ENCODE data around the gene ACOXL. TPM values are rescaled to one million over a fixed set of nuclear protein-coding genes. Genes with fewer than 3 reads are reported as not detected.

ACOXL gene
- total and polyA plus RNA-seq, 9 donors: 0.17 to 0.31 (median 0.23) TPM; not detected in 4

GRCh38 chr2:110875384-110875725, 143.0 kb downstream of the ACOXL start:
- Histone ChIP-seq H3K4me1 (ENCODE audit: insufficient read depth) (no peaks in the 10 kb centered on the region), H3K27ac (no peak overlapping the region), H3K27me3 (no peaks in the 10 kb centered on the region), H3K36me3 (no peaks in the 10 kb centered on the region), H3K9me3 (no peaks in the 10 kb centered on the region), H3K4me3 (no peak overlapping the region)
- TF ChIP-seq CTCF (IDR thresholded peaks at IDR 0.05) (no peak), POLR2A (IDR thresholded peaks at IDR 0.05) (no peak), EP300 (IDR thresholded peaks at IDR 0.05) (no peak)
- intact Hi-C loops (cut with DNase I): no loop called here
- DNase-seq: no peak
- WGBS, 3 donors: 92 to 96% (median 96%) methylated on average over 6 of the region's 6 CpGs

GRCh38 chr2:110876167-110876999, 144.0 kb downstream of the ACOXL start:
- H3K4me3 ChIP-seq: no peak overlapping the region
- no peak overlapping the region for H3K27ac ChIP-seq
- no peaks in the 10 kb centered on the region for H3K27me3 ChIP-seq
- intact Hi-C loops (cut with DNase I): no loop called here
- TF ChIP-seq CTCF (IDR thresholded peaks at IDR 0.05): no peak
- TF ChIP-seq EP300 (IDR thresholded peaks at IDR 0.05): no peak
- TF ChIP-seq POLR2A (IDR thresholded peaks at IDR 0.05): no peak
- no peaks in the 10 kb centered on the region for H3K4me1 ChIP-seq (ENCODE audit: insufficient read depth)
- 89 to 92% (median 90%) methylated on average over 18 of the region's 18 CpGs for WGBS, 3 donors
- no peak for DNase-seq
- no peaks in the 10 kb centered on the region for H3K9me3 ChIP-seq
- no peaks in the 10 kb centered on the region for H3K36me3 ChIP-seq

GRCh38 chr2:110877031-110877827, 144.9 kb downstream of the ACOXL start:
- H3K4me1 ChIP-seq (ENCODE audit: insufficient read depth): no peaks in the 10 kb centered on the region
- no peak overlapping the region for H3K4me3 ChIP-seq
- DNase-seq: no peak
- no peaks in the 10 kb centered on the region for H3K9me3 ChIP-seq
- intact Hi-C loops (cut with DNase I): no loop called here
- H3K36me3 ChIP-seq: no peaks in the 10 kb centered on the region
- no peaks in the 10 kb centered on the region for H3K27me3 ChIP-seq
- 23 to 37% (median 23%) methylated on average over 18 of the region's 18 CpGs for WGBS, 3 donors
- no peak overlapping the region for H3K27ac ChIP-seq
- no peak for TF ChIP-seq EP300 (IDR thresholded peaks at IDR 0.05)
- no peak for TF ChIP-seq POLR2A (IDR thresholded peaks at IDR 0.05)
- TF ChIP-seq CTCF (IDR thresholded peaks at IDR 0.05): no peak

GRCh38 chr2:110878150-110878549, 145.8 kb downstream of the ACOXL start:
- 88 to 94% (median 89%) methylated on average over 3 of the region's 3 CpGs for WGBS, 3 donors
- no peaks in the 10 kb centered on the region for H3K36me3 ChIP-seq
- H3K27me3 ChIP-seq: no peaks in the 10 kb centered on the region

More at GRCh38 chr2:110878150-110878549, 145.8 kb downstream of the ACOXL start:
- Histone ChIP-seq H3K27ac (no peak overlapping the region), H3K4me1 (ENCODE audit: insufficient read depth) (no peaks in the 10 kb centered on the region), H3K4me3 (no peak overlapping the region), H3K9me3 (no peaks in the 10 kb centered on the region)
- no peak for DNase-seq
- intact Hi-C loops (cut with DNase I): no loop called here
- no peak for TF ChIP-seq CTCF (IDR thresholded peaks at IDR 0.05)
- no peak for TF ChIP-seq EP300 (IDR thresholded peaks at IDR 0.05)
- TF ChIP-seq POLR2A (IDR thresholded peaks at IDR 0.05): no peak

Data from ovary (tissue), 9 donors.